Measurements from ENCODE around the gene TMEM89.
A peak's percentile ranks its signal among the peaks of the same experiment; 100 is the strongest.

The TMEM89 gene

DNA sequence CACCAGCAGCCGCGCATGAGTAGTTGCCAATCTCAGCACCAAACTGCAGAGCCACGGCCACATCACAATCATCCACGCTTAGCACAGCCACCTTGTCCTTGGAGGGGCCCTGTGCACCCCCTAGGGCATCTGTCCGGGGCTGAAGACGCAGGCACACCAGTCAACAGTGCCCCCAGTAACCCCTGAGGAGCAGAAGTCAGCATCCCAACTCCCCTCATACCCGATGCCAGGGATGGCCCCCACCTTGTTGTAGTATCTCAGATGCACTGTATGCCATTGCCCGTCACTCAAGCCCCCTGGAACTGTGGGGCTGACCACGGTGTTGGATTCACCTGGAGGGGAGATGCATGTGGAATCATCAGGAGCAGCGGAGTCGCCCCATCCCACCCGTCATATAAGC lies 33.5 kb upstream of the TMEM89 start:
- H3K4me3 ChIP-seq (ENCODE audit: low read length in 2 of 2) = no peak overlapping the region
- H3K27me3 ChIP-seq (ENCODE audit: control insufficient read depth in 3 of 3, insufficient read depth in 3 of 3, low read depth in 1 of 3, low read length in 3 of 3) = no peaks in the 10 kb centered on the region
- H4K8ac ChIP-seq (ENCODE audit: low read depth, low read length) = no peak overlapping the region
- no peak overlapping the region for H2BK120ac ChIP-seq (ENCODE audit: low read depth, low read length)
- peaks cover 0 to 10% of the 10 kb centered on the region in 2 donors for H3K4me1 ChIP-seq (ENCODE audit: control insufficient read depth in 2 of 2, insufficient read depth in 1 of 2, low read depth in 1 of 2, low read length in 2 of 2)
- no peak overlapping the region for H3K18ac ChIP-seq (ENCODE audit: low read length)
- WGBS, 2 donors (ENCODE audit: extremely low coverage in 2 of 2, insufficient read length in 2 of 2, insufficient replicate concordance in 1 of 2) = no CpG with 5 or more reads among the region's 12 CpGs
- peaks cover under 1 to 12% of the 10 kb centered on the region in 2 donors for H3K9me3 ChIP-seq (replicated peaks in 1 of 2; ENCODE audit: control insufficient read depth in 2 of 2, insufficient read depth in 1 of 2, low read depth in 1 of 2, low read length in 2 of 2)
- H3K36me3 ChIP-seq (replicated peaks in 1 of 2; ENCODE audit: control insufficient read depth in 2 of 2, insufficient read depth in 2 of 2, low read length in 2 of 2) = peaks cover 40 to 90% of the 10 kb centered on the region in 2 donors
- H2BK15ac ChIP-seq (ENCODE audit: low read length) = no peak overlapping the region
- H2BK12ac ChIP-seq (ENCODE audit: low read length) = peak overlapping the region; percentile 46
- no peak for DNase-seq (ENCODE audit: low spot score)
- peaks cover 5% of the 10 kb centered on the region for H3K79me1 ChIP-seq (ENCODE audit: low read depth, low read length)
- no peak overlapping the region for H3K9ac ChIP-seq (ENCODE audit: low read depth, low read length, poor library complexity)
- H3K4me2 ChIP-seq (ENCODE audit: insufficient read depth, low read length, poor library complexity, severe bottlenecking) = peak overlapping the region; percentile 70
- no peak overlapping the region for H2BK5ac ChIP-seq (ENCODE audit: low read length)
- H2AFZ ChIP-seq (ENCODE audit: low read length) = no peak overlapping the region
- H4K91ac ChIP-seq (ENCODE audit: low read depth, low read length, poor library complexity) = no peak overlapping the region
- H3K4ac ChIP-seq (ENCODE audit: low read length) = no peak overlapping the region
- H3K27ac ChIP-seq (replicated peaks; ENCODE audit: low read length) = no peak overlapping the region
- H3K14ac ChIP-seq (ENCODE audit: low read length) = no peak overlapping the region
- H2AK5ac ChIP-seq (ENCODE audit: low read depth, low read length) = peak overlapping the region; percentile 0
- H3K23ac ChIP-seq (ENCODE audit: low read depth, low read length, poor library complexity) = no peak overlapping the region

DNA sequence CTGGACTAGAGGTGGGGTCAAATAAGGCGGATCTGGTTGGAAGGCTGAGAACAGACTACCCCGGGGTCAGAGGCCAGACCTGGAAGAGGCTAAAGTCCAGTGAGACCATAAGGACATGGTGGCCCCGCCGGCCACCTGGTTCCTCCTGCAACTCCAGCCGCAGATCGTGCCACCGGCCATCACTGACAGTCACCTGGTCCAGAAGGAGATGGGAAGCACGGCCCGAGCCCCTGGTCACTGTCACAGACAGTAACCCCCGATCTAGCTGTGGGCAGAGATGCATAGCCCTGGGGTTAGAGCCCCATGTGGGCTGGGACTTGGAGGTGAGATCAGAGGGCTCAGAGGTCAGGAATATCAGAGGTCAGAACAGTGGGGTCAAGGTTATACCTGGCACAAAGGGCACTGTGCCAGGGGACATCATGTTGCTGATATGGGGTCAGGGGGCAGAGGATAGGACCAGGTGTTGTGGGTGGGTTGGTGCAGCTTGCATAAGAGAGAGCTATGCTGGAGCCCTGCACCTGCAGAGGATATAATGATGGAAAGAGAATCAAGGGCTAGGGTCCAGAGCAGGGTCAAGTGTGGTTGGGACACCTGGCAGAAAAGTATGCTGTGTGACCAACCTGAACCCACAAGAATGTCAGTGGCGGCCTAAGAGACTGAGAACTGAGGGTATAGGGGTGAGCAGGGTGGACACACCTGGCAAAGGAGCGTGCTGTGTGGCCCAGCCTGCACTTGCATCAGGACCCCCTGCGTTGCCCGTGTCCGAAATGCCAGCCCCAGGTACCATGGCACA lies 31.6 kb upstream of the TMEM89 start:
- H3K23ac ChIP-seq (ENCODE audit: low read depth, low read length, poor library complexity) = peak overlapping the region; percentile 80
- no CpG with 5 or more reads among the region's 15 CpGs for WGBS, 2 donors (ENCODE audit: extremely low coverage in 2 of 2, insufficient read length in 2 of 2, insufficient replicate concordance in 1 of 2)
- peaks cover 5% of the 10 kb centered on the region for H3K79me1 ChIP-seq (ENCODE audit: low read depth, low read length)
- H4K8ac ChIP-seq (ENCODE audit: low read depth, low read length) = no peak overlapping the region
- H3K9me3 ChIP-seq (replicated peaks in 1 of 2; ENCODE audit: control insufficient read depth in 2 of 2, insufficient read depth in 1 of 2, low read depth in 1 of 2, low read length in 2 of 2) = no peaks in the 10 kb centered on the region
- H2BK15ac ChIP-seq (ENCODE audit: low read length) = no peak overlapping the region
- H3K4me1 ChIP-seq (ENCODE audit: control insufficient read depth in 2 of 2, insufficient read depth in 1 of 2, low read depth in 1 of 2, low read length in 2 of 2) = peaks cover 0 to 10% of the 10 kb centered on the region in 2 donors
- H2BK120ac ChIP-seq (ENCODE audit: low read depth, low read length) = no peak overlapping the region
- H3K4ac ChIP-seq (ENCODE audit: low read length) = no peak overlapping the region
- H3K18ac ChIP-seq (ENCODE audit: low read length) = no peak overlapping the region
- no peak overlapping the region for H3K4me2 ChIP-seq (ENCODE audit: insufficient read depth, low read length, poor library complexity, severe bottlenecking)
- no peak overlapping the region for H2AFZ ChIP-seq (ENCODE audit: low read length)
- H3K14ac ChIP-seq (ENCODE audit: low read length) = no peak overlapping the region
- no peak for DNase-seq (ENCODE audit: low spot score)
- H3K4me3 ChIP-seq (ENCODE audit: low read length in 2 of 2) = no peak overlapping the region
- no peak overlapping the region for H3K27ac ChIP-seq (replicated peaks; ENCODE audit: low read length)
- H2AK5ac ChIP-seq (ENCODE audit: low read depth, low read length) = no peak overlapping the region
- no peaks in the 10 kb centered on the region for H3K27me3 ChIP-seq (ENCODE audit: control insufficient read depth in 3 of 3, insufficient read depth in 3 of 3, low read depth in 1 of 3, low read length in 3 of 3)
- no peak overlapping the region for H4K91ac ChIP-seq (ENCODE audit: low read depth, low read length, poor library complexity)
- no peak overlapping the region for H2BK12ac ChIP-seq (ENCODE audit: low read length)
- H3K36me3 ChIP-seq (replicated peaks in 1 of 2; ENCODE audit: control insufficient read depth in 2 of 2, insufficient read depth in 2 of 2, low read length in 2 of 2) = peaks cover 29 to 90% of the 10 kb centered on the region in 2 donors
- H2BK5ac ChIP-seq (ENCODE audit: low read length) = peak overlapping the region; percentile 71
- no peak overlapping the region for H3K9ac ChIP-seq (ENCODE audit: low read depth, low read length, poor library complexity)

DNA sequence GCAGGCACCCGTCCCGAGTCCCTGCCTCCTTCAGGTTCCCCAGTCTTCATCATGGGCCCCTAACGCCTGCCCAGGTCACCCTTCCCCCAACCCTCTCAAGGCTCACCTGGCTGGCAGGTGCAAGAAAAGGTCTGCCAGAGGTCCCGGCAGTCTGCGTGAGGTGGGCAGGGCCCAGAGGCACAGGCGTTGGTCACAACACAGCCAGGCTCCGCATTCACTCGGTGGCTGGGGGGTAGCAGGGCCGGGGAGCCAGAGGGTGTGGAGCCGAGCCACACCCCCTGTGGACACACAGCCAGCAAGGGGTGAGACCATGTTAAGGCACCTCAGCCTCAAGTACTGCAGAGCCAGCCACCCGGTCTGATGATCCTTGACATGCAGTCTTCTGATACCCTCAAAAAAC lies 30.2 kb upstream of the TMEM89 start:
- Histone ChIP-seq H3K9ac (ENCODE audit: low read depth, low read length, poor library complexity) (no peak overlapping the region), H3K4me1 (ENCODE audit: control insufficient read depth in 2 of 2, insufficient read depth in 1 of 2, low read depth in 1 of 2, low read length in 2 of 2) (peaks cover 0 to 8% of the 10 kb centered on the region in 2 donors), H3K4me2 (ENCODE audit: insufficient read depth, low read length, poor library complexity, severe bottlenecking) (no peak overlapping the region), H3K79me1 (ENCODE audit: low read depth, low read length) (peaks cover 5% of the 10 kb centered on the region), H3K23ac (ENCODE audit: low read depth, low read length, poor library complexity) (no peak overlapping the region), H4K91ac (ENCODE audit: low read depth, low read length, poor library complexity) (no peak overlapping the region), H3K27me3 (ENCODE audit: control insufficient read depth in 3 of 3, insufficient read depth in 3 of 3, low read depth in 1 of 3, low read length in 3 of 3) (no peaks in the 10 kb centered on the region), H2BK15ac (ENCODE audit: low read length) (no peak overlapping the region), H3K27ac (replicated peaks; ENCODE audit: low read length) (no peak overlapping the region), H3K18ac (ENCODE audit: low read length) (no peak overlapping the region), H3K4me3 (ENCODE audit: low read length in 2 of 2) (no peak overlapping the region), H2BK120ac (ENCODE audit: low read depth, low read length) (no peak overlapping the region), H4K8ac (ENCODE audit: low read depth, low read length) (no peak overlapping the region), H2BK5ac (ENCODE audit: low read length) (no peak overlapping the region), H3K4ac (ENCODE audit: low read length) (no peak overlapping the region), H2AFZ (ENCODE audit: low read length) (no peak overlapping the region), H2AK5ac (ENCODE audit: low read depth, low read length) (no peak overlapping the region), H2BK12ac (ENCODE audit: low read length) (no peak overlapping the region), H3K9me3 (replicated peaks in 1 of 2; ENCODE audit: control insufficient read depth in 2 of 2, insufficient read depth in 1 of 2, low read depth in 1 of 2, low read length in 2 of 2) (no peaks in the 10 kb centered on the region), H3K14ac (ENCODE audit: low read length) (no peak overlapping the region), H3K36me3 (replicated peaks in 1 of 2; ENCODE audit: control insufficient read depth in 2 of 2, insufficient read depth in 2 of 2, low read length in 2 of 2) (peaks cover 27 to 82% of the 10 kb centered on the region in 2 donors)
- no peak for DNase-seq (ENCODE audit: low spot score)
- no CpG with 5 or more reads among the region's 11 CpGs for WGBS, 2 donors (ENCODE audit: extremely low coverage in 2 of 2, insufficient read length in 2 of 2, insufficient replicate concordance in 1 of 2)

DNA sequence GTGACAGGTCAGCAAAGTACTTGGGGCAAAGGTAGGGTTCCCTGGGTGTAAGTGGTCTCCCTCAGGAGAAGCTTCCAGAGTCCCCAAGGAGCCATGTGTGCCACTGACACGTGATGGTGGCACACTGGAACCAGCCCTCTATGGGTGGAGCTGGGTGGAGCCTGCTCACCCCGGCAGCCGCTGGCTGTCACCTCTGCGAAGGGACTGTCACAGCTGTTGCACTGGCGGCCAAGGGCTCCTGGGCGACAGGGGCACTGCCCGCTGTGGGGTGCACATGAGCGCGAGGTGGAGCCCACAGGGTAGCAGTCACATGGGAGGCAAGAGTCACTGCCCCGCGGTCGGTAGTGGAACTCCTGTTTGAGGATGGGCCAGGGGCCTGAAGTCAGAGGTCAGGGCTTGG lies 29.2 kb upstream of the TMEM89 start:
- no peak overlapping the region for H2BK15ac ChIP-seq (ENCODE audit: low read length)
- no peaks in the 10 kb centered on the region for H3K27me3 ChIP-seq (ENCODE audit: control insufficient read depth in 3 of 3, insufficient read depth in 3 of 3, low read depth in 1 of 3, low read length in 3 of 3)
- no peak overlapping the region for H4K8ac ChIP-seq (ENCODE audit: low read depth, low read length)
- H2BK12ac ChIP-seq (ENCODE audit: low read length) = no peak overlapping the region
- H2BK120ac ChIP-seq (ENCODE audit: low read depth, low read length) = no peak overlapping the region
- no peak overlapping the region for H3K4me3 ChIP-seq (ENCODE audit: low read length in 2 of 2)
- H3K4me1 ChIP-seq (ENCODE audit: control insufficient read depth in 2 of 2, insufficient read depth in 1 of 2, low read depth in 1 of 2, low read length in 2 of 2) = peaks cover 0 to 4% of the 10 kb centered on the region in 2 donors
- no peak overlapping the region for H3K27ac ChIP-seq (replicated peaks; ENCODE audit: low read length)
- no peak overlapping the region for H2AFZ ChIP-seq (ENCODE audit: low read length)
- peak overlapping the region; percentile 82 for H2BK5ac ChIP-seq (ENCODE audit: low read length)
- H3K4ac ChIP-seq (ENCODE audit: low read length) = no peak overlapping the region
- H4K91ac ChIP-seq (ENCODE audit: low read depth, low read length, poor library complexity) = no peak overlapping the region
- H3K18ac ChIP-seq (ENCODE audit: low read length) = peak overlapping the region; percentile 16
- H3K23ac ChIP-seq (ENCODE audit: low read depth, low read length, poor library complexity) = peak overlapping the region; percentile 77
- H2AK5ac ChIP-seq (ENCODE audit: low read depth, low read length) = no peak overlapping the region
- H3K9ac ChIP-seq (ENCODE audit: low read depth, low read length, poor library complexity) = no peak overlapping the region
- H3K14ac ChIP-seq (ENCODE audit: low read length) = peak overlapping the region; percentile 32
- H3K9me3 ChIP-seq (replicated peaks in 1 of 2; ENCODE audit: control insufficient read depth in 2 of 2, insufficient read depth in 1 of 2, low read depth in 1 of 2, low read length in 2 of 2) = no peaks in the 10 kb centered on the region
- peaks cover 35 to 89% of the 10 kb centered on the region in 2 donors for H3K36me3 ChIP-seq (replicated peaks in 1 of 2; ENCODE audit: control insufficient read depth in 2 of 2, insufficient read depth in 2 of 2, low read length in 2 of 2)
- no peak for DNase-seq (ENCODE audit: low spot score)
- H3K4me2 ChIP-seq (ENCODE audit: insufficient read depth, low read length, poor library complexity, severe bottlenecking) = no peak overlapping the region
- peaks cover 6% of the 10 kb centered on the region for H3K79me1 ChIP-seq (ENCODE audit: low read depth, low read length)
- no CpG with 5 or more reads among the region's 12 CpGs for WGBS, 2 donors (ENCODE audit: extremely low coverage in 2 of 2, insufficient read length in 2 of 2, insufficient replicate concordance in 1 of 2)

Measured in neuronal stem cell (in vitro differentiated cells).